HG03432 (cell line): Measurements from ENCODE around the gene PSMD9.
"Not testable (repeated sequence)": the region's sequence is repeated elsewhere in the genome, so short reads cannot be mapped to it uniquely, and the experiment has no call there.

Experiments used
- ATAC-seq: cut with Tn5 transposase; IDR thresholded peaks from one replicate; pipeline ENCODE4 v1.9.1; 2021; ENCODE audit warnings: mild to moderate bottlenecking, moderate library complexity; ENCODE audit not compliant: unreplicated experiment

The PSMD9 gene, protein sequence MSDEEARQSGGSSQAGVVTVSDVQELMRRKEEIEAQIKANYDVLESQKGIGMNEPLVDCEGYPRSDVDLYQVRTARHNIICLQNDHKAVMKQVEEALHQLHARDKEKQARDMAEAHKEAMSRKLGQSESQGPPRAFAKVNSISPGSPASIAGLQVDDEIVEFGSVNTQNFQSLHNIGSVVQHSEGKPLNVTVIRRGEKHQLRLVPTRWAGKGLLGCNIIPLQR

DNA sequence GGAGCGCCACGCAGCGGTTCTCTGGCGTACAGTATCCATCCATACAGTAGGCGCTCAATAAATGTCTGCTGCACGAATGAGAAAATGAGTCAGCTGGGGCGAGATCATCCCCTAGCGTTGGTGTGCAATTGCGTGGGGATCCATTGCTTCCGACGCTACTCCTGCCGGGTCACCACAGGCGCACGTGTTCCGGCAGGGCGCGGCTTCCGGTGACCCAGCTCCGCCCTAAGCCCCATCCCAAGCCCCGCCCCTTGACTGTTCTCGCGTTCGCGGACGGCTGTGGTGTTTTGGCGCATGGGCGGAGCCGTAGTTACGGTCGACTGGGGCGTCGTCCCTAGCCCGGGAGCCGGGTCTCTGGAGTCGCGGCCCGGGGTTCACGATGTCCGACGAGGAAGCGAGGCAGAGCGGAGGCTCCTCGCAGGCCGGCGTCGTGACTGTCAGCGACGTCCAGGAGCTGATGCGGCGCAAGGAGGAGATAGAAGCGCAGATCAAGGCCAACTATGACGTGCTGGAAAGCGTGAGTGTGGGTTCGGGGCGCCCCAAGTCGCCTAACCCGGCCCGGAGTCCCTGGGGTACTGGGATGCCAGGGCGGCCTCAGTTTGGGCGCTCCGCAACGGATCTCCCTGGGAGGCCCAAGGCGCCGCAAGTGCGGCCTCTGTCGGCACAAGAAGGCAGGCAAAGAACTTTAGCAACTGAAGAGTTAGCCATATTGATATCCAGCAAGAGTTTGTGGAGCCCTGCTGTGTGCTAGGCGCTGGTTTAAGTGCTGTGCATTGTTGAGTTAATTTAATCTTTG is at the start of gene PSMD9:
Gene PSMD9, plus strand, starts transcription at position 313 of the 796 bp plus-strand sequence. Its CDS starts 67 bp downstream, at position 380.
- ATAC-seq, result peak; percentile 91

DNA sequence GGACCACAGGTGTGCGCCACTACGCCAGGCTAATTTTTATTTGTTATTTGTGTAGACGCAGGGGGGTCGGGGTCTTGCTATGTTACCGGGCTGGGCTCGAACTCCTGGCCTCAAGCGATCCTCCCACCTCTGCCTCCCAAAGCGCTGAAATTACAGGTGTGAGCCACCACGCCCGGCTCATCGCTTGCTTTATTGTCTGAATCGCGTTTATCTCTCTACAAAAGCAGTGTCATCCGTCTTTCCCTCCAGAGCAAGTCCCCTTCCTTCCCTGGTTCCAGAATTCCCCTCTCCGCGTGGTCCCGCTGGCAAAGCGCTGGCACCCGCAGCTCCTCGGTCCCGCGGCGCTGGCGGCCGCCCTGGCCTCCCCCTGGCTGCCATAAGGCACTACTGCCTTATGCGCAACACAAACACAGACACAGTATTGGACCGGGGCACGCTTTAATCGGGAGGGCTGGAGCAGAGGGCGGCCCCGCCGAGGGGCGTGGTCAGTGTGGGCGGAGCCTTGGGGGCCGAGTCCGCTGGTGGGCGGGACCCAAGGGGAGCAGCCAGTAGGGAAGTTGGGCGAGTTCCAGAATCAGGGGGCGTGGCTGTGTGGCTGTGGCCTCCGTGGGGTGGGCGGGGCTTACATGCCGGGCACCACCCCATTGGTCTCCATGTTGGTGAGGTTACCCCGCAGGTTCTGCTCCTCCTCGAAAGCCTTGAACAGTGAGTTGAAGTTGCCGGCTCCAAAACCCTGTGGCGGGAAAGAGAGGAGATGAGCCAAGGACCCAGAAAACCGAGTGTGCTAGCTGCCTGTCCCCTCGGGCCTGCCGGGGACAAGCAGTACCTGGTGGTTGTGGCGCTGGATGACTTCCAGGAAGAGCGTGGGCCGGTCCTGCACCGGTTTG is 49.2 kb upstream of the PSMD9 start:
- ATAC-seq, result peak; percentile 94

GRCh38 chr12:121839993-121840761 is 48.4 kb upstream of the PSMD9 start:
- ATAC-seq, result no peak

DNA sequence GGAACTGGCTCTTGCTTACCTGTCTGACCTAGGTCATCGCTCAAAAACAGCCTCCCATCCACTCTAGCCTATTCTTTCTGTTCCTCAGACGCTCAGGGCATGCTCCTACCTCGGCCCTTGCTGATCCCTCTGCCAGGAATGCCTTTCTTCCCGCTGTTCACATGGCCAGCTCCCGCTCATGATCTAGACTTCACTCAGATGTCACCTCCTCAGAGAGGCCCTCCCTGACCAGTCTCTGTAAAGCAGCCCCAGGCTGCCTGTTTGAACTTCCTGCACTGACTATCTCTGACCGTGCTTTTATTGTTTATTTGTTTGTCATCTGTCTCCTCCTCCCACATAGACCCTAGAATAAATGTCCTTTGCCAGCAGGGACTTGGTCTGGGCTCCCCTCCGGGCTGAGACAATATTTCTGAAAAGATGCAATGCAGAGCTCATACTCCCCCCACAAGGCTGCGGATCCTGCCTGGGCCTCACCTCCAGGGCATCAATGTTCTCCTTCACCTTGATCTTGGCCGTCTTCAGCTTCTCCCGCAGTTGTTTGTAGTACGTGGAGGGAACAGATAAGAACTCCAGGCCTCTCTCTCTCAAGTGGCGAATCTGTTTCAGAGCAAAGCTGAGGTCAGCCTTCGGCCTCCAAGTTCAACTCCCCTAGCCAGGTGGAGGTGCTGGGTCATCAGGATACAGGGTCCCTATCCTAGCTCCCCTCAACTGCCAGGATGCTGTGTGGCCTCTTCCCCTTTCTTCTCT is 45.2 kb upstream of the PSMD9 start:
- no peak for ATAC-seq

GRCh38 chr12:121845701-121846100 is 42.9 kb upstream of the PSMD9 start:
- ATAC-seq, result no peak

DNA sequence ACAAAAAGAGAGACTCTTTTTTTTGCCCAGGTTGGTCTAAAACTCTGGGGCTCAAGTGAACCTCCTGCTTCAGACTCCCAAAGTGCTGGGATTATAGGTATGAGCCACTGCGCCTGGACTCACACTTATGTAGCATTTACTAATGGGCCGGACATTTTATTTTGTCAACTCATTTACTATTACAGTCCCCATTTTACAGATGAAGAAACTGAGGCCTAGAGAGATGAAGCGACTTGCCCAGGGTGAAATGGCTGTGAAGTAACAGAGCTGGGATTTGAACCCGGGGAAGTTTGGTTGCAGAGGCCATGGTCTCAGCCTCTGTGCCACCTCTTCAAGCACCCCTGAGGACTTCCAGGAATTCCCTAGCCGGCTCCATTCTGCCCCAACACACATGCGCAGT is 39.4 kb upstream of the PSMD9 start:
- ATAC-seq, result no peak

GRCh38 chr12:121849665-121850064 is 38.9 kb upstream of the PSMD9 start:
- no peak for ATAC-seq

- ATAC-seq, result not testable (repeated sequence)
These were observed 36.2 kb upstream of the PSMD9 start for GRCh38 chr12:121852392-121852791.

- no peak for ATAC-seq
These were observed 31.0 kb upstream of the PSMD9 start for GRCh38 chr12:121857322-121858246.

DNA sequence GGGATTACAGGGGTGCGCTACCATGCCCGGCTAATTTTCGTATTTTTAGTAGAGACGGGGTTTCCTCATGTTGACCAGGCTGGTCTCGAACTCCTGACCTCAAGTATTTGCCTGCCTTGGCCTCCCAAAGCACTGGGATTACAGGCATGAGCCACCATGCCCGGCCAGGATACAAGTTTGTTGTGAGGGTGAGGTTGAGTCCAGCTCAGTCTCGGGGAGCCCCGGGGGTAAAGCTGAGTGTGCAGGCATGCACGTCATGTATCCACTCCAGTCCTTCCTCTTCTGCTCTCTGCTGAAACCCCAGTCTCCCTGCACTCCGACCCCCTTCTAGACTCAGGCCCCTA is 30.3 kb upstream of the PSMD9 start:
- no peak for ATAC-seq

DNA sequence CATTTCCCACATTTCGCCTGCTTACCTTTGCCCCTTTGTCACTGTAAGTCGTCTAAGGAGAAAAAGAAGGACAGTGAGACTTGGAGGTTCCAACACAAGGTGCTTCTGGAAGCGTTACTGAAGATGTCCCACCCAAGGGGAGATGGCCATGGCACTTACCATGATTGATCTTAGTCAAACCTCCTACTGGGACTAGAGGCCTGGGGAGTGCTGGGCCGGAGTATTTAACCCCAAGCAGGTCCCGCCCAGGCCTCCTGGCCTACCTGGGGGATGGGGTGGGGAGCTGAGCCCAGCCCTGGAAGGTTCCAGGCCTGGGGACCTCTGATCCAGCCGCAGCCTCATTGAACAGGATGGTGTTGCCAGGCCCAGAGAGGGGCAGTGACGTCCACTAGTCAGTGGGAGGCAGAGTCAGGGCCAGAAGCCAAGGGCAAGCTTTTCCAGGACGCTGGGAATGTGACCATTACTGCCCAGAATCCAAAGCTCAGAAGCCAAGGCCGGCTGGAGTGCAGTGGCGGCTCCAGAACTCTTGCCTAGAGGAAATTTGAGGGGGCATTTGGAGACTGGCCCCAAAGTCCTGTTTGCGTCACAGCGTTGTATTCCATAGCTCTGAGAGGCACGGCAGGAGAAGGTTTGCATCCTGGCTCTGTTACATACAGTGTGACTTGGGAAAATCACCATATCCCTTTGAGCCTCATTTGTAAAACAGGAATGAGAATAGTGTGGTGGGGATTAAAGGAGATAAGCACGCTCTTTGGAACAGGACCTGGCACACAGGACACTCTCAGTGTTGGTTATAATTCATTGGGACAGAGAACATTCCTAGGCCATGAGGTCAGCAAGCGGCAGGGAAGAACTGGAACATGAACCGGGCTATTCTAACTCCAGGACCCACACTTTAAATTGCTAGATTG is 29.7 kb upstream of the PSMD9 start, which contains the start of gene HPD:
Gene HPD, minus strand, starts transcription at position 198 of the 911 bp plus-strand sequence. Its CDS starts 36 bp downstream, at position 162.
- no peak for ATAC-seq

- no peak for ATAC-seq
These were observed 28.3 kb upstream of the PSMD9 start for GRCh38 chr12:121860257-121860656.

DNA sequence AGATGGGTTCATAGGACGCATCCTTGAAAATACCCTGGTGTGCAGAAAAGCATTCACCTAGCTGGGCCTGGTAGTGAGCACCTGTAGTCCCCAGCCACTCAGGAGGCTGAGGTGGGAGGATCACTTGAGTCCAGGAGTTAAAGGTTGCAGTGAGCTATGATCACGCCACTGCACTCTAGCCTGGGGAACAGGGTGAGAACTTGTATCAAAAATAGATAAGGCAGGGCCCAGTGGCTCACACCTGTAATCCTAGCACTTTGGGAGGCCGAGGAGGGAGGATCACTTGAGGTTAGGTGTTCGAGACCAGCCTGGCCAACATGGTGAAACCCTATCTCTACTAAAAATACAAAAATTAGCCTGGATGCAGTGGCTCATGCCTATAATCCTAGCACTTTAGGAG is 27.9 kb upstream of the PSMD9 start:
- not testable (repeated sequence) for ATAC-seq

DNA sequence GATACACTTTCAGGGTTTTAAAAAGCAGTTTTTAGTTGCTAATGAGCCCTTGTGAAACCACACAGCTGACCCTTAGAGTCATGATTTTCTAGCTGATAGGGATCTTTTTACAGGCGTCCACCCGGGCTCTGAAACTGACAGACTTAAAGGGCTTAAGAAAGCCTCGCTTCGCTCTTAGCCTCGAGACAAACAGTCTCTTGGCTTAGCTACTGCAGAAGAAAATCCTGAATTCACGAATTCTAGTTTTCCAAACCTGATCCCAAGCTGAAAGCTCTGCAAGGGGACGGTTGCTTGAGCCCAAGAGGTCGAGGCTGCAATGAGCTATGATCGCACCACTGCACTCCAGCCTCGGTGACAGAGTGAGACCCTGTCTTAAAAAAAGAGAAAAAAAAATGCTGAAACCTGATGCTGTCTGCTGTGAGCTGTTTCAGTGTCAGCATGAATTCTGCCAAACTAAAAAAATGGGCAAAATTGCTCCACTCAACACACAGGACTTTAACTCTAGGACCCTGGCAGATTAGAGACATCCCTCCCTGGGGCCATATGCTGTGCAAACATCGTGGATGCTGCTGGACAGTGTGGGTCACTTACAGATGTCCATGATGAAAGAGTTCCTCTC is 26.8 kb upstream of the PSMD9 start:
- ATAC-seq, result no peak

DNA sequence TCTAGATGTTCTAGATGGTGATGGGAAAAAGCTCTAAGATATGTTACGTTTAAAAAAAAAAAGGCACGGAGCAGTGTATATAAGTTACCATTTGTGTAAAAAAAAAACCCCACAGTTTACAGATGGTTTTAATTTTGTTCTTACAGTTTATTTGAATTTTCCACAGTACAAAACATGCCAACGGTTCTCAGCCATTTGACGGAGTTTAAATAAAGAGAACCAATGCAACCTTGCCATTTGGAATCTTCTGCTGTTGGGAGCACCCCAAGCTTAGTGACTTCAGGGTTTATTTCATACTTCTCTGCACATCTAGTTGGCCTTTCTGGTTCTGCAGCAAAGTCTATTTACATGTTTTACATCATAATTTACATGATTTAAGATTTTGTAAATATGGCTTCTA is 22.3 kb upstream of the PSMD9 start:
- no peak for ATAC-seq

DNA sequence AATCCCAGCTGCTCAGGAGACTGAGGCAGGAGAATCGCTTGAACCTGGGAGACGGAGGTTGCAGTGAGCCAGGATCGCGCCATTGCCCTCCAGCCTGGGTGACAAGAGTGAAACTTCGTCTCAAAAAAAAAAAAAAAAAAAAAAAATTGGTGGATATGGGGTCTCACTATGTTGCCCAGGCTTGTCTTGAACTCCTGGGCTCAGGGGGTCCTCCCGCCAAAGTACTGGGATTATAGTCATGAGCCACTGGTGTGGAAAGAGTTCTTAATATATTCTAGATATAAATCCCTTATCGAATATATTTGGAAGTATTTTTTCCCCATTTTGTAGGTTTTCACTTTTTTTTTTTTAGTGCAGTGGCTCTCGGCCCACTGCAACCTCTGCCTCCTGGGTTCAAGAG is 19.4 kb upstream of the PSMD9 start:
- not testable (repeated sequence) for ATAC-seq

DNA sequence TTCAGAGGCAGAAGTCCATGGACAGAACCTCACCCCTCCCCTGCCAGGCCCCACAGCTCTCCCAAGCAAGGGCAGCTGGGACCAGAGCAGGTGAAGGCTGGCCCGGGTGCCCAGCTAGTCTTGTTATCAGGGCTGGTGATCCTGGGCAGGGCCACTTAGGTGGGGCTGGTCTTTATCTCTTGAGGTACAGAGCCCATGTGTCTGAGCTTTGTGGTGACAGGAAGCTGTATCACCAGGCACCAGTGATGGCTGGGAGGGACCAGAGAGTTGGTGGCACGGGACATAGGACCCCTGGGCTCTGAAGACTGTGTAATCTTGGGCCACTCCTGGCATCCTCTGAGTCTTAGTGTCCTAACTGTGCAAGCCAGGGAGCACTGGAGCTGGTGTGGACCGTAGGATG is 17.1 kb upstream of the PSMD9 start:
- no peak for ATAC-seq
